IMR-90 (cell line): ENCODE results near the gene OTULINL. TPM values are rescaled to one million over a fixed set of nuclear protein-coding genes. Genes with fewer than 3 reads are reported as not detected.

Source experiments
- ATAC-seq: fragments of 200-7000 bp; cut with Tn5 transposase; 2 replicates; pipeline ENCODE4 v1.9.1; 2020; ENCODE audit warnings: low read depth, mild to moderate bottlenecking, moderate library complexity
- BruUV-seq: library from RNA; stranded (reverse); fragments of 400-500 nt; replicated peaks from 2 replicates; lab custom pipeline; 2021; lab: Mats Ljungman, UMichigan
- CTCF ChIA-PET: fragments of 300-600 bp; formaldehyde crosslinking; extraction: SDS; loops from one replicate; lab custom pipeline; 2021; ENCODE audit warnings: antibody characterized with exemption; lab: Yijun Ruan, JAX
- POLR2A ChIA-PET: fragments of 300-600 bp; sonication (Branson Sonifier 250); formaldehyde crosslinking; loops from one replicate; lab custom pipeline; 2022; ENCODE audit warnings: antibody characterized with exemption; ENCODE audit not compliant: unreplicated experiment; lab: Charles Lee
- DNase-seq: peaks from one replicate; pipeline ENCODE4 v3.0.0; 2013
- H2AFZ ChIP-seq: replicated peaks from 2 replicates; pipeline ENCODE3; 2013; ENCODE audit warnings: low read length, mild to moderate bottlenecking; ENCODE audit not compliant: poor library complexity
- H2AK5ac ChIP-seq: 2 replicates; pipeline ENCODE4 v1.6.1; 2013; ENCODE audit warnings: low read depth, low read length, inconsistent platforms
- H2AK9ac ChIP-seq: replicated peaks from 2 replicates; pipeline ENCODE3; 2013; ENCODE audit warnings: mild to moderate bottlenecking, low read depth, low read length, moderate library complexity; ENCODE audit not compliant: poor library complexity
- H2BK120ac ChIP-seq: 2 replicates; pipeline ENCODE4 v1.6.1; 2013; ENCODE audit warnings: low read depth, low read length, inconsistent platforms
- H2BK15ac ChIP-seq: 3 replicates; pipeline ENCODE4 v1.6.1; 2013; ENCODE audit warnings: low read depth, low read length, inconsistent platforms
- H2BK20ac ChIP-seq: 2 replicates; pipeline ENCODE4 v1.6.1; 2013; ENCODE audit warnings: low read depth, mild to moderate bottlenecking, inconsistent platforms, low read length, moderate library complexity
- H2BK5ac ChIP-seq: 2 replicates; pipeline ENCODE4 v1.6.1; 2013; ENCODE audit warnings: mild to moderate bottlenecking, low read depth, low read length, inconsistent platforms; ENCODE audit not compliant: poor library complexity, severe bottlenecking
- H3K14ac ChIP-seq: replicated peaks from 2 replicates; pipeline ENCODE4 v1.6.1; 2013; ENCODE audit warnings: low read depth, low read length, inconsistent platforms
- H3K18ac ChIP-seq: 2 replicates; pipeline ENCODE4 v1.6.1; 2013; ENCODE audit warnings: low read depth, low read length, control low read depth
- H3K23ac ChIP-seq: 2 replicates; pipeline ENCODE4 v1.6.1; 2013; ENCODE audit warnings: low read depth, low read length, inconsistent platforms
- H3K27ac ChIP-seq: 2 replicates; pipeline ENCODE4 v1.5.1; 2013; ENCODE audit warnings: mild to moderate bottlenecking, control low read depth, low read length; ENCODE audit not compliant: insufficient read depth
- H3K27me3 ChIP-seq: 2 replicates; pipeline ENCODE4 v1.6.1; 2013; ENCODE audit warnings: low read length; ENCODE audit not compliant: control insufficient read depth, insufficient read depth
- H3K36me3 ChIP-seq: 2 replicates; pipeline ENCODE4 v1.6.1; 2013; ENCODE audit warnings: low read length, mixed read lengths; ENCODE audit not compliant: control insufficient read depth, insufficient read depth
- H3K4ac ChIP-seq: 2 replicates; pipeline ENCODE4 v1.6.1; 2013; ENCODE audit warnings: low read depth, low read length, inconsistent platforms
- H3K4me1 ChIP-seq: 2 replicates; pipeline ENCODE4 v1.6.1; 2013; ENCODE audit warnings: low read length, mixed read lengths; ENCODE audit not compliant: control insufficient read depth, insufficient read depth
- H3K4me2 ChIP-seq: 2 replicates; pipeline ENCODE4 v1.6.1; 2013; ENCODE audit warnings: low read depth, mild to moderate bottlenecking, control low read depth, low read length, moderate library complexity
- H3K4me3 ChIP-seq: 2 replicates; pipeline ENCODE4 v1.5.1; 2013; ENCODE audit warnings: low read depth, mild to moderate bottlenecking, control low read depth, low read length, moderate library complexity; ENCODE audit not compliant: insufficient read depth
- H3K56ac ChIP-seq: 2 replicates; pipeline ENCODE4 v1.6.1; 2013; ENCODE audit warnings: low read length, inconsistent platforms; ENCODE audit not compliant: insufficient read depth; ENCODE audit errors: extremely low read depth
- H3K79me1 ChIP-seq, 2 experiments: 2 replicates each; pipeline ENCODE4 v1.6.1; 2013; ENCODE audit warnings: low read length in 2 of 2, inconsistent platforms in 1 of 2, low read depth in 1 of 2
- H3K9ac ChIP-seq: 2 replicates; pipeline ENCODE4 v1.6.1; 2013; ENCODE audit warnings: low read depth, low read length, control low read depth
- H3K9me1 ChIP-seq: 2 replicates; pipeline ENCODE4 v1.6.1; 2013; ENCODE audit warnings: low read length, inconsistent platforms; ENCODE audit not compliant: insufficient read depth
- H3K9me3 ChIP-seq: 2 replicates; pipeline ENCODE4 v1.6.1; 2013; ENCODE audit warnings: low read length; ENCODE audit not compliant: control insufficient read depth, insufficient read depth
- H4K20me1 ChIP-seq: 2 replicates; pipeline ENCODE4 v1.6.1; 2013; ENCODE audit warnings: low read length, inconsistent platforms; ENCODE audit not compliant: insufficient read depth
- H4K5ac ChIP-seq: 2 replicates; pipeline ENCODE4 v1.6.1; 2013; ENCODE audit warnings: mild to moderate bottlenecking, low read depth, low read length, control low read depth
- H4K8ac ChIP-seq, 2 experiments: 2 replicates each; pipeline ENCODE4 v1.6.1; 2013; ENCODE audit warnings: low read depth in 2 of 2, low read length in 2 of 2, control low read depth in 1 of 2, inconsistent platforms in 1 of 2
- H4K91ac ChIP-seq: 2 replicates; pipeline ENCODE4 v1.6.1; 2013; ENCODE audit warnings: low read depth, low read length, inconsistent platforms; ENCODE audit not compliant: insufficient read depth
- BHLHE40 ChIP-seq: fragments of 150-350 bp; IDR thresholded peaks from 2 replicates; pipeline ENCODE4 v1.6.1; 2016; ENCODE audit warnings: mild to moderate bottlenecking, low read depth, low read length
- CEBPB ChIP-seq: IDR thresholded peaks from 2 replicates; pipeline ENCODE4 v1.6.1; 2012; ENCODE audit warnings: low read depth, low read length, improper control_type of control experiment
- CTCF ChIP-seq: conservative IDR thresholded peaks from 2 replicates; pipeline ENCODE4 v1.5.1; 2012; ENCODE audit warnings: mild to moderate bottlenecking, low read depth, low read length, improper control_type of control experiment
- FOS ChIP-seq: fragments of 150-350 bp; IDR thresholded peaks from 2 replicates; pipeline ENCODE4 v1.6.1; 2016; ENCODE audit warnings: low read depth, low read length
- MAFK ChIP-seq: IDR thresholded peaks from 2 replicates; pipeline ENCODE4 v1.6.1; 2012; ENCODE audit warnings: low read depth, low read length, improper control_type of control experiment
- MAZ ChIP-seq: IDR thresholded peaks from 2 replicates; pipeline ENCODE4 v1.6.1; 2012; ENCODE audit warnings: low read depth, mild to moderate bottlenecking, low read length, improper control_type of control experiment, moderate library complexity, borderline replicate concordance
- MXI1 ChIP-seq: IDR thresholded peaks from 2 replicates; pipeline ENCODE4 v1.6.1; 2012; ENCODE audit warnings: low read depth, mild to moderate bottlenecking, low read length, moderate library complexity, borderline replicate concordance
- NFE2L2 ChIP-seq: fragments of 150-350 bp; IDR thresholded peaks from 2 replicates; pipeline ENCODE4 v1.6.1; 2016; ENCODE audit warnings: low read depth, mild to moderate bottlenecking, low read length
- POLR2A ChIP-seq: IDR thresholded peaks from 2 replicates; pipeline ENCODE4 v1.6.1; 2012; ENCODE audit warnings: mild to moderate bottlenecking, low read depth, low read length
- RAD21 ChIP-seq: IDR thresholded peaks from 2 replicates; pipeline ENCODE4 v1.6.1; 2012; ENCODE audit warnings: low read length, improper control_type of control experiment
- RCOR1 ChIP-seq: IDR thresholded peaks from 2 replicates; pipeline ENCODE4 v1.6.1; 2012; ENCODE audit warnings: mild to moderate bottlenecking, low read length, improper control_type of control experiment; ENCODE audit not compliant: insufficient replicate concordance
- RFX5 ChIP-seq: IDR thresholded peaks from 2 replicates; pipeline ENCODE4 v1.8.0; 2012; ENCODE audit warnings: low read depth, mild to moderate bottlenecking, low read length, moderate library complexity
- SMC3 ChIP-seq: fragments of 150-350 bp; IDR thresholded peaks from 2 replicates; pipeline ENCODE4 v1.6.1; 2016; ENCODE audit warnings: low read depth, mild to moderate bottlenecking, antibody characterized with exemption, low read length, moderate library complexity
- USF2 ChIP-seq: fragments of 150-350 bp; IDR thresholded peaks from 2 replicates; pipeline ENCODE4 v1.6.1; 2017; ENCODE audit warnings: mild to moderate bottlenecking, antibody characterized with exemption, low read length, low read depth
- WGBS, 2 experiments: methylation state at CpG; one replicate each; pipeline versions ENCODE4 v1.1.5 to v1.1.7; 2013; ENCODE audit warnings: missing lambda C conversion rate in 2 of 2; ENCODE audit not compliant: insufficient read length in 1 of 2; ENCODE audit errors: extremely low coverage in 2 of 2; 5-methylcytosine and 5-hydroxymethylcytosine counted together
- dilution Hi-C: fragments of 300-500 bp; cut with HindIII; formaldehyde crosslinking; loops from one replicate; pipeline ENCODE4 v1.14.3; 2018; ENCODE audit warnings: low sequenced_read_pairs; ENCODE audit not compliant: unreplicated experiment
- in situ Hi-C: fragments of 300-500 bp; cut with MboI; formaldehyde crosslinking; loops from 3 replicates; pipeline ENCODE4 v1.14.3; 2019; ENCODE audit warnings: low sequenced_read_pairs, inconsistent platforms, mixed read lengths
- intact Hi-C: fragments of 100-400 bp; cut with micrococcal nuclease; formaldehyde crosslinking; loops from 2 replicates; pipeline ENCODE4 v1.10.0; 2022
- polyA plus RNA-seq, 3 experiments: library from polyadenylated mRNA; depleted of rRNA; stranded (reverse); fragments of >200 nt; gene quantifications; 2 replicates each; pipeline ENCODE4 v1.2.3, GENCODE V29; 2012; ENCODE audit warnings: low replicate concordance in 1 of 3
- total RNA-seq: library from RNA; depleted of rRNA; stranded (reverse); fragments of >200 nt; gene quantifications from 2 replicates; pipeline ENCODE4 v1.2.3, GENCODE V29; 2012
- TF ChIP-seq, protein P1 (sequence below): fragments of 150-350 bp; IDR thresholded peaks from 2 replicates; pipeline ENCODE4 v1.6.1; 2016; ENCODE audit warnings: low read depth, mild to moderate bottlenecking, low read length, moderate library complexity, borderline replicate concordance

OTULINL gene
- total and polyA plus RNA-seq, 2 of the 4 experiments (the other 2 are of a cell fraction): 0.09 to 0.18 TPM

GRCh38 chr5:14579246-14579645 is 2.3 kb upstream of the OTULINL start:
- Histone ChIP-seq H2BK5ac (no peak overlapping the region), H2BK120ac (no peak overlapping the region), H2AK9ac (no peak overlapping the region), H3K4me2 (no peak overlapping the region), H3K79me1 (no peaks in the 10 kb centered on the region), H3K9me1 (no peaks in the 10 kb centered on the region), H3K56ac (no peak overlapping the region), H3K23ac (no peak overlapping the region), H2AFZ (no peak overlapping the region), H3K36me3 (no peaks in the 10 kb centered on the region), H3K4ac (no peak overlapping the region), H2BK20ac (no peak overlapping the region), H4K91ac (no peak overlapping the region), H2AK5ac (no peak overlapping the region), H3K27me3 (peaks cover 59% of the 10 kb centered on the region), H3K9ac (no peak overlapping the region), H3K18ac (no peak overlapping the region), H3K14ac (no peak overlapping the region), H4K5ac (no peak overlapping the region), H3K4me1 (no peaks in the 10 kb centered on the region), H3K4me3 (no peak overlapping the region), H3K27ac (no peak overlapping the region), H4K8ac (no peak overlapping the region), H2BK15ac (no peak overlapping the region), H3K9me3 (peaks cover 4% of the 10 kb centered on the region), H4K20me1 (no peaks in the 10 kb centered on the region)
- no TSS peak for BruUV-seq
- dilution Hi-C loops (no loop called here), intact Hi-C loops (no loop called here), in situ Hi-C loops (no loop called here)
- ChIA-PET CTCF (no interaction called here), POLR2A (no interaction called here)
- 67% methylated on average over 2 of the region's 7 CpGs; no CpG with 5 or more reads in 1 of the 2 experiments for WGBS, 2 experiments
- DNase-seq (no peak), ATAC-seq (no peak)
- TF ChIP-seq MAFK: no peak
- no peak for TF ChIP-seq MXI1
- TF ChIP-seq RAD21: no peak
- TF ChIP-seq RCOR1: no peak
- no peak for TF ChIP-seq SMC3
- TF ChIP-seq NFE2L2: no peak
- TF ChIP-seq USF2: no peak
- TF ChIP-seq BHLHE40: no peak
- no peak for TF ChIP-seq CTCF
- no peak for TF ChIP-seq FOS
- TF ChIP-seq, protein P1, sequence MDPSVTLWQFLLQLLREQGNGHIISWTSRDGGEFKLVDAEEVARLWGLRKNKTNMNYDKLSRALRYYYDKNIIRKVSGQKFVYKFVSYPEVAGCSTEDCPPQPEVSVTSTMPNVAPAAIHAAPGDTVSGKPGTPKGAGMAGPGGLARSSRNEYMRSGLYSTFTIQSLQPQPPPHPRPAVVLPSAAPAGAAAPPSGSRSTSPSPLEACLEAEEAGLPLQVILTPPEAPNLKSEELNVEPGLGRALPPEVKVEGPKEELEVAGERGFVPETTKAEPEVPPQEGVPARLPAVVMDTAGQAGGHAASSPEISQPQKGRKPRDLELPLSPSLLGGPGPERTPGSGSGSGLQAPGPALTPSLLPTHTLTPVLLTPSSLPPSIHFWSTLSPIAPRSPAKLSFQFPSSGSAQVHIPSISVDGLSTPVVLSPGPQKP: no peak
- no peak for TF ChIP-seq POLR2A
- no peak for TF ChIP-seq CEBPB
- TF ChIP-seq MAZ: no peak
- TF ChIP-seq RFX5: no peak
